ENCODE data around the gene POLDIP2.

Gene POLDIP2

DNA sequence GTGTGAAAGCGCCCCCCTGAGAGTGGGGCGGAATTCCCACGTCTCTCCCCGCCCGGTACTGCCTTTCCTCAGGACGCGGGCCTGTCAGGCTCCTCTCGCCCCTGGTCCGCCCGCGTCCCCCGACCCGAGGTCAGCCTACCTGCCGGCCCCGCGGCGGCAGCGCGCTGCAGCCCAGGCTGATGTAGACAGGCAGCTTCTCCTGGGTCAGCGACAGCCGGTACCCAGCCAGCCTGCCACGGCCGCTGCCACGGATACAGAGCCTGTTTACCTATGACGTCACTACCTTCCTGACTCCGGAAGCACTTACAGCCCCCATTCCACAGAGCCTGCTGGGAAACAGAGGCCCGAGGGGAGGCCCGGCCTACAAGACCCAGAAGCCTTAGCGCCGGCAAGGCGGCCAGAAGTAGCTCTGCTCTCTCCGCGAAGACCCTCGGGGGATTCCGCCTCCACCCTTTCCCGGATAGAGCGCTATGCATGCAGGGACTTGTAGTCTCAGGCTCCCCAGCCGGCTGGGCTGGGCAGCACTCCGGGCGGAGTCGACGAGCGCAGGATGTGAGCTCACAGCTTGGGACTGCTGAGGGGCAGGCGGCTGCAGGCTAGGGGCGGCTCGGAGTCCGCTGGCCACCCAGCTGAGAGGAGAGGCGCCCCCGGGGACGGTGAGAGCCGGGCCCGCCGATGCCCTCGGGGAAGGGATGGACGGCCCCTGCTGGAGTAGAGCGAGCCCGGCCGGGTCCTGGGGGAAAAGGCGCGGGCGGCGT, 21.9 kb downstream of the POLDIP2 start, which contains the start of the genes IFT20 and TNFAIP1:
Gene IFT20, minus strand, starts transcription at position 272 of the 758 bp plus-strand sequence. CDS start 3,487 bp downstream, outside the sequence.
Gene TNFAIP1, plus strand, starts transcription at position 561 of the 758 bp plus-strand sequence. CDS start 3,761 bp downstream, outside the sequence.
- peak; percentile 99 for DNase-seq

DNA sequence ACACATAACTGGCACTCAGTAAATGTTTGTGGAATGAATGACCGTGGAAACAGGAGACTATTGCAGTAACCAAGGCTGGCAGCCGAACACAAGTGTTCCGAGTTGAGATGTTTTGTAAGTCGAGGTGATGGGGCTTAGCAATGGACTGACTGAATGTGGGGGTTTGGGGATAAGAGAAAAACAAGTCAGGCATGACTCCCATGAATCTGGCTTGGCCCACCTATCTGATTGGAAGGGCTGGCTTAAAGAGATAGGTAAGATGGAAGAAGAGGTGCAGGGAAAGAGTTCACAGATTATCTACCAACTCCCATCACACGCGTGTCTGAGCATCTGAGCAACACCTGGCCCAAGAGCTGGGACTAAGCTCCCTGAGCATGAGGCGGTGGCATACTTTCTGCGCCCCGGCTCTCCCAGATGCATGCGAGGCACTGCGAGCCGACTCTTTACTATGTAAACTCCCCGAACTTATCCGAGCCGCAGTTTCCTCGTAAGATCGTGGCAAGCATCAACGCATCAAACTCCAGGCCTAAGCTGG, 22.6 kb downstream of the POLDIP2 start:
- no peak for DNase-seq

GRCh38 chr17:28334171-28334570, 23.2 kb downstream of the POLDIP2 start:
- no peak for DNase-seq

DNA sequence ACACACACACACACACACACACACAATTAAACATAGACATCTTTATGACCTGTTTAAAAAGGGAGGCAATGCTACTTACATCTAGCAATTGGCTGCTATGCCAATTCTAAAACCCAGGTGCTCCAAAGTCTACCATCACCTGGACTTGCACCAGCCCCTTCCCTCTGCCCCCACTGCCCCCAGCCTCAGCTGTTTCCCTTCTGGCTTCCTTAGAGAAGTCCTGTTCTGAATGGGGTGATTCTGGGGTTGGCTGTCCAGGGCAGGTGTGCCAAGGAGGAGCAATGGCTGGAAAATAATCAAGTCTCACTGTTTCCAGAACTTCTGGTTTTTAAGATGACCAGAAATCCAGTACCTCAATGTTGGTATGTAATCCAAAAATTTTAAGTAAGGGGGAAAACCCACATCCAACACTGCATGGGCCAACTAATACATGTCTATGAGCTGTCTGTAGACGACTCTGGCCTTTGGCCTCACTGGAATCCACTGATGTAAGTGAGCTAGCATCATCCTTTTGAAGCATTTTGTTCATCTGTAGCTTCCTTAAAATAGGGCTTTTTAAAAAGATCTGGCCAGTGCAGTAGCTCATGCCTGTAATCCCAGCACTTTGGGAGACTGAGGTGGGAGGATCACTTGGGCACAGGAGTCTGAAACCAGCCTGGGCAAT, 24.1 kb downstream of the POLDIP2 start:
- DNase-seq = no peak

- DNase-seq = no peak
These were observed 25.4 kb downstream of the POLDIP2 start for GRCh38 chr17:28331891-28332420.

DNA sequence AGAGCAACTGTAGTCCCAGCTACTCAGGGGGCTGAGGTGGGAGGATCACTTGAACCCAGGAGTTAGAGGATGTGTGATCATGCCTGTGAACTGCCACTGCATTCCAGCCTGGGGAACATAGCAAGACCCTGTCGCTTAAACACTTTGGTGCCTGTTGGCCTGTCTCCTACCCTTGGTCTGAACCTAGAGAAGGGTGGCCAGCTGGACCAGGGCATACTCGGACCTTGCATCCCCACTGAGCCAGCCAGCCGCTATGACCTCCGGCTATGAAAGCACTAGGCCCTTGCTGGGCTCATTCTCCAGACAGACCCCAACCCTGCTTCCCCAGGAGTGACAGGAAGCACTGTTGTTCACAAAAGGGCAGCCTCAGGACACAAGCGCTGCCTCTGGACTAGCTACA, 26.7 kb downstream of the POLDIP2 start:
- no peak for DNase-seq

GRCh38 chr17:28328325-28328724, 29.0 kb downstream of the POLDIP2 start:
- DNase-seq = no peak

- no peak for DNase-seq
These were observed 29.6 kb downstream of the POLDIP2 start for GRCh38 chr17:28327709-28328108.

DNA sequence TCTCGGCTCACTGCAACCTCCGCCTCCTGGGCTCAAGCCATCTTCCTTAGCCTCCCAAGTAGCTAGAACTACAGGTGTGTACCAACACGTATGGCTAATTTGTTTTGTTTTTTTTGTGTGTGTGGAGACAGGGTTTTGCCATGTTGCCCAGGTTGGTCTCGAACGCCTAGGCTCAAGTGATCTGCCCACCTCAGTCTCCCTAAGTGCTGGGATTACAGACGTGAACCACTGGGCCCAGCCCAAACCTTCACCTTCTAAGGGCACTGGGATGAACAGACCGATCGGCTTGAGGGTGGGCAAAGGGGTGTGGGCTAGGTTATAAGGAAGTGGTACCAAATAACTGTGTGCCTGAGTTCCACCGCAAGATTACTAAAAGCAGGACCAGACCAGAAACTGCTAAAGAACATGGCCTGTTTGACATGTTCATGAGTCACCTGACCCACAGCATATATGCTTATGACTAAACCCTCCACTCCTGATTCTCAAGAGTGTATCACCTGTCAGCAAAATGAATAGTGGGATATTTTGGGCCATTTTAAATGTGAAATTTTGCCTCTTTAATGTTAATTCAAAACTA, 30.2 kb downstream of the POLDIP2 start:
- no peak for DNase-seq

GRCh38 chr17:28326114-28326513, 31.2 kb downstream of the POLDIP2 start:
- no peak for DNase-seq

- no peak for DNase-seq
These were observed 32.1 kb downstream of the POLDIP2 start for GRCh38 chr17:28325211-28325610.

DNA sequence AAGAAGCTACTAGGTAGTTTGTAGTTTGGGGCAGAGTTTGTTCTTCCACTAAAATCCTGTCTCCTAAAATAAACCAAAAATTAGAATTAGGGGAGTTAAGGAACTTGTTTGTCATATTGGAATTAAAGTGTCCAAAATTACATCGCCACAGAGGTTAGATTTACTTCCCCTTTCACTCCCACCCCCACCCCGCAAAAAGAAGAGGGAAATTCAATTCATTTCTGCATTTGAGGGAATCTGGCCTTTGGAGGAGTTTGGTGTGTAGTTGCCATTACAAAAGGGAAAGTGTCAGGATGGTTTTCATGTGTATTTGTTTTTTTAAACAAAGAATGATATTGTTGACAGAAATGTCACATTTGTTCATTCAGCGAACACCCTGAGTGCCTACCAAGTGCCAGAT, 32.5 kb downstream of the POLDIP2 start:
- DNase-seq = no peak

GRCh38 chr17:28324267-28324745, 33.0 kb downstream of the POLDIP2 start:
- no peak for DNase-seq

DNA sequence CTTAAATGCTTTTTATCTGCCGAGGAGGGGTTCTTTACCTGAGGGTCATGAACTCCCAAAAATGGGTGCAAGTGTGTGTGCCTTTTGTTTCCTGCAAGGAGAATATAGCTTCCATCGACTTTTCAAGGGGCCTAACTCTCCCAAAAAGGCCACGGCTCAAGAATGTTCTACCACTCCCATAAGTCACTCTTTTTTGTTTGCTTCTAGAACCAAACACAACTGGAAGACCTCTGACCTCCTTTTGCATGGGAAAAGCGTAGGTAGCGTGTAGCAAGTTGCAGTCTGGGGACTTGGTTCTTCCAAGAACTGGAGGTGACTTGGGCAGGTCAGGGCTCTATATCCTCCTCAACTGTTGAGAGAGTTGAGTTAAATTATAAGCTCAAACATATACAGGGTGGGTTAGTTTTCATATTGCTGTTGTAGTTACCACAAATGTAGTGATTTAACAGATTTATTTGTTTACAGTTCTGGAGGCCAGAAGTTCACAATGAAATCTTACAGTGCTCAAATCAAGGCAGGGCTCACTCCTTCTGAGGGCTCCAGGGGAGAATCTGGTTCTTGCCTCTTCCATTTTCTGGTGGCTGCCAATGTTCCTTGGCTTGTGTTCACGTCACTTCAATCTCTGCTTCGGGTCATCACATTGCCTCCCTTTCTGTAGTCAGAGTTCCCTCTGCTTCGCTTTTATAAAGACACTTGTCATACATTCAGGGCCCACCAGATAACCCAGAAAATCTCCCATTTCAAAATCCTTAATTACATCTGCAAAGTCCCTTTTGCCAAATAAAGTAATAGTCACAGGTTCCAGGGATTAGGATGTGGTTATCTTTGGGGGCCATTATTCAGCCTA, 36.9 kb downstream of the POLDIP2 start:
- no peak for DNase-seq

GRCh38 chr17:28319598-28319935, 37.8 kb downstream of the POLDIP2 start:
- peak; percentile 54 for DNase-seq

GRCh38 chr17:28318759-28319597, 38.3 kb downstream of the POLDIP2 start, which contains the start of gene TMEM97:
TSS of gene TMEM97 (plus strand) at chr17:28319200. CDS start at chr17:28319240, 40 bp downstream.
- peak; percentile 98 for DNase-seq

GRCh38 chr17:28317966-28318758, 39.2 kb downstream of the POLDIP2 start:
- peak; percentile 56 for DNase-seq

DNA sequence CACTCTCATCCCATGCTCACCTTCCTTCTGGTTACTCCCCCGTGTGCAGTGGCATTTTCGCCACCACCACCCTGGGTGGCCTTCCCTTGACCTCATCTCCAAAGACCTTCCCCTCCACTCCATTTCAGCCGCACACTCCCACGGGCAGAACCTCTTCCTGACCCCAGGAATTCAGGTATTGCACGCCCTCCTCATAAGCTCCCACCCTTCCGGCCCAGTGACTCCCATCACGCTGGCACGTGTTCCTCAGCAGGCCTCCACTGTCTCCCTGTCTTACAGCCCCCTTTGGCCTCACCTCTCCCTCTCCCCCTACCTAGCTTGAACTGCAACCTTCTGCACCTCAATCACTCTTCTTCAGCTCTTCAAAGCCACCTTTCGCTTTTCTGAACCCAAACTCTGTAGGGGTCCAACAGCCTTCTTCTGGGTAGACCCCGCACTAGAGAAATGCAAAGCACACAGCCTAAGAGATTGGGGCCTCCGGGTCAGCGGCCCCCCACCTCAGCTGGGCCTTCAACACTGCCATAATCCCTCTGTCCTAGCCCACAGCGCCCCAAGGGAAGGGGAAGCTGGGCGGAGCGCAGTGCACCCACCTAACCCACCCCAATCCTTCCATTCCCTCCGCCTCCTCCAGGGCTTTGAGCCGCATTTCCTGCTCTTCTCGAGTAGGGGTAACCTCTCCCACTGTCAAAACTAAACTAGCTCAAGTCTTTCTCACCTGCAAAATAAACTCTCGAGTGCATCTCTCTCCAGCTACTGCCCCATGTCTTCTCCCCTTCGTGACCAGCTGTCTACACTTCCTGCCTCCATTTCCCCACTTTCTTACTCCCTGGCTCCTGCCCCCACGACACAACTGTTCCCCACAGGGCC, 40.0 kb downstream of the POLDIP2 start:
- no peak for DNase-seq
